Effector memory CD4-positive, alpha-beta T cell (primary cell): Measurements from ENCODE around the gene RTEL1.
"Not testable (repeated sequence)": the region's sequence is repeated elsewhere in the genome, so short reads cannot be mapped to it uniquely, and the experiment has no call there.

Experiments
- DNase-seq, 3 donors: peaks; one replicate each; pipeline ENCODE4 v3.0.0-alpha.2; 2020
- H3K27ac ChIP-seq: 2 replicates; pipeline ENCODE4 v1.7.0; 2013; ENCODE audit warnings: mild to moderate bottlenecking, low read length, moderate library complexity; ENCODE audit not compliant: insufficient read depth, poor library complexity, severe bottlenecking
- H3K27me3 ChIP-seq: replicated peaks from 2 replicates; pipeline ENCODE4 v1.7.0; 2013; ENCODE audit warnings: mild to moderate bottlenecking, low read length; ENCODE audit not compliant: insufficient read depth, control insufficient read depth, poor library complexity, severe bottlenecking
- H3K36me3 ChIP-seq: 2 replicates; pipeline ENCODE4 v1.7.0; 2013; ENCODE audit warnings: mild to moderate bottlenecking, low read length, moderate library complexity; ENCODE audit not compliant: control insufficient read depth, insufficient read depth
- H3K4me1 ChIP-seq: 2 replicates; pipeline ENCODE4 v1.7.0; 2013; ENCODE audit warnings: low read length, mild to moderate bottlenecking; ENCODE audit not compliant: control insufficient read depth, insufficient read depth, poor library complexity, severe bottlenecking
- H3K4me3 ChIP-seq: 2 replicates; pipeline ENCODE4 v1.7.0; 2013; ENCODE audit warnings: low read length, low read depth, mild to moderate bottlenecking; ENCODE audit not compliant: insufficient read depth, poor library complexity, severe bottlenecking
- H3K9me3 ChIP-seq: 2 replicates; pipeline ENCODE4 v1.7.0; 2013; ENCODE audit warnings: mild to moderate bottlenecking, low read length, moderate library complexity; ENCODE audit not compliant: control insufficient read depth
- total RNA-seq, 3 donors: gene quantifications; one replicate each; lab custom pipeline; 2026; lab: John Stamatoyannopoulos, UW

Gene RTEL1
- 1.4 to 4.5 (median 3.5) reads per million in 3 donors for total RNA-seq

- DNase-seq: peak; percentile 71 to 80 (median 77)
- H3K27me3 ChIP-seq: no peaks in the 10 kb centered on the region
- peaks cover 19% of the 10 kb centered on the region for H3K4me1 ChIP-seq
- peaks cover 16% of the 10 kb centered on the region for H3K36me3 ChIP-seq
- H3K9me3 ChIP-seq: no peaks in the 10 kb centered on the region
- peak within 1 kb of the TSS; percentile 97 for H3K4me3 ChIP-seq
- peak within 1 kb of the TSS; percentile 82 for H3K27ac ChIP-seq
Measured at GRCh38 chr20:63657937-63658748, at the start of gene RTEL1. TSS of gene RTEL1 (plus strand) at chr20:63658312. CDS start at chr20:63659403, 1,091 bp downstream.

- no peaks in the 10 kb centered on the region for H3K27me3 ChIP-seq
- H3K27ac ChIP-seq: no peak overlapping the region
- H3K9me3 ChIP-seq: no peaks in the 10 kb centered on the region
- H3K36me3 ChIP-seq: no peaks in the 10 kb centered on the region
- H3K4me3 ChIP-seq: no peak overlapping the region
- DNase-seq: no peak
- H3K4me1 ChIP-seq: no peaks in the 10 kb centered on the region
Measured at GRCh38 chr20:63610581-63611435, 47.3 kb upstream of the RTEL1 start.

DNA sequence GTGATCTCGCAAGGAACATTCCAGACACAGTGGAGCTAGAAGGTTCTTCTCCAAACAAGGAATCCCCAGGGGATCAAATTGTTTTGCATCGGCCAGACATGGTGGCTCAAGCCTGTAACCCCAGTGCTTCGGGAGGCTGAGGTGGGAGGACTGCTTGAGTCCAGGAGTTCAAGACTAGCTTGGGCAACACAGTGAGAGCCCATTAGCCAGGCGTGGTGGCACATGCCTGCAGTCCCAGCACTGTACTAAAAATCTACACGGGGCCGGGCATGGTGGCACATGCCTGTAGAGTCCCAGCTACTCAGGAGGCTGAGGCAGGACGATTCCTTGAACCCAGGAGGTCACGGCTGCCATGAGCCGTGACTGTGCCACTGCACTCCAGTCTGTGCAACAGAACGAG is 46.5 kb upstream of the RTEL1 start:
- no peak overlapping the region for H3K27ac ChIP-seq
- DNase-seq: no peak
- no peaks in the 10 kb centered on the region for H3K4me1 ChIP-seq
- H3K36me3 ChIP-seq: peaks cover 5% of the 10 kb centered on the region
- H3K27me3 ChIP-seq: no peaks in the 10 kb centered on the region
- no peak overlapping the region for H3K4me3 ChIP-seq
- H3K9me3 ChIP-seq: no peaks in the 10 kb centered on the region

DNA sequence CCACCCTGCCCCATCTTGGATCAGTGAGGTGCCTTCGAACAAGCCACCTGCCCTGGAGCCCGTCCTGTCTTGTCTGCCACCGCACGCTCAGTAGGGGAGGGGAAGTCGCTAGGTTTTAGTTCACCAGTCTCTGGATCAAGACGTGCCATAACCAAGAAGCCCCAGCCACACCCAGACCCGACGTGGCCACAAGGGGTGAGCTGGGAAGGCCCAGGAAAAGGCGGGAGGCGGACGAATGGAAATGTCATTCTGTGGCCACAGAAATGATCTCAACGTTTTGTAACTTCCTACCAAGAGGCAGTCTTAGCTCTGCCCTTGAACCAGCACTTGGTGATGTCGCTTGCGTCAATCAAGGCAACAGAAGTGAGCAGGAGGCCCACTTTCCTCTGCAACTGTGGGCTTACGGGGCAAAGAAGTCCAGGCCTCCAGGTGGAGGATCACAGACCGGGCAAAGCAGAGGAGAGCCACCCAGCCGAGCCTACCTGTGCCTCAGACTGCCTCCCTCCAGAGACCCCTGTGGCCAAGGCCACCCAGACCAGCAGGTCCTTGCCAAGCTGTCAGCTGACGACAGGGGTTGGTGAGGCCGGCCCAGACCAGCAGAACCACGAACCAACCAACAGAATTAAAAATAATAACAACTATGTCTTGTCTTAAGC is 45.7 kb upstream of the RTEL1 start:
- H3K4me3 ChIP-seq: no peak overlapping the region
- H3K27me3 ChIP-seq: no peaks in the 10 kb centered on the region
- no peak for DNase-seq
- no peaks in the 10 kb centered on the region for H3K4me1 ChIP-seq
- H3K9me3 ChIP-seq: no peaks in the 10 kb centered on the region
- H3K36me3 ChIP-seq: peaks cover 13% of the 10 kb centered on the region
- H3K27ac ChIP-seq: no peak overlapping the region

GRCh38 chr20:63613863-63614594 is 44.1 kb upstream of the RTEL1 start:
- H3K4me1 ChIP-seq, H3K27ac ChIP-seq, H3K4me3 ChIP-seq, H3K27me3 ChIP-seq, H3K9me3 ChIP-seq, DNase-seq: not testable (repeated sequence)
- H3K36me3 ChIP-seq: peaks cover 29% of the 10 kb centered on the region

- no peak for DNase-seq
- no peak overlapping the region for H3K4me3 ChIP-seq
- no peaks in the 10 kb centered on the region for H3K4me1 ChIP-seq
- H3K9me3 ChIP-seq: no peaks in the 10 kb centered on the region
- no peaks in the 10 kb centered on the region for H3K27me3 ChIP-seq
- peaks cover 31% of the 10 kb centered on the region for H3K36me3 ChIP-seq
- H3K27ac ChIP-seq: no peak overlapping the region
Measured at GRCh38 chr20:63617092-63617875, 40.8 kb upstream of the RTEL1 start.

DNA sequence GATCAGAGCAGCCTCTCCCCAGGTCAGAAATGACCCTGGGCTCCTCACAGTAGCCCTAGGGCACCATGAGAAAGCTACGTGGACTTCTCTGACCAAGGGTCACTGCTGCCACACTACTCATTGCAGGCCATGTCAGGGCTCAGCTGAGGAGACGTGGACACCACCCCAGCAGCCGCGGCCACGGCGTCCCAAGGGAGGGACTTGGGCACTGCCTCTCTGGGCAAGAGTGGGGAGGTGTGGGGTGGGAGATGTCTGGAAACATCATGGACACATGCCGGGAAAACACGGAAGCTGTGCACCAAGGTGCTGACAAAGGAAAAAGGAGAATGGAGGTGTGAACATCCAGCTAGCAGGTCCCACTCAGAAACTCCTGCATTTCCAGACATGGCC is 40.2 kb upstream of the RTEL1 start:
- H3K9me3 ChIP-seq: no peaks in the 10 kb centered on the region
- H3K4me1 ChIP-seq: no peaks in the 10 kb centered on the region
- H3K36me3 ChIP-seq: peaks cover 31% of the 10 kb centered on the region
- H3K4me3 ChIP-seq: no peak overlapping the region
- DNase-seq: no peak
- H3K27me3 ChIP-seq: no peaks in the 10 kb centered on the region
- H3K27ac ChIP-seq: no peak overlapping the region

DNA sequence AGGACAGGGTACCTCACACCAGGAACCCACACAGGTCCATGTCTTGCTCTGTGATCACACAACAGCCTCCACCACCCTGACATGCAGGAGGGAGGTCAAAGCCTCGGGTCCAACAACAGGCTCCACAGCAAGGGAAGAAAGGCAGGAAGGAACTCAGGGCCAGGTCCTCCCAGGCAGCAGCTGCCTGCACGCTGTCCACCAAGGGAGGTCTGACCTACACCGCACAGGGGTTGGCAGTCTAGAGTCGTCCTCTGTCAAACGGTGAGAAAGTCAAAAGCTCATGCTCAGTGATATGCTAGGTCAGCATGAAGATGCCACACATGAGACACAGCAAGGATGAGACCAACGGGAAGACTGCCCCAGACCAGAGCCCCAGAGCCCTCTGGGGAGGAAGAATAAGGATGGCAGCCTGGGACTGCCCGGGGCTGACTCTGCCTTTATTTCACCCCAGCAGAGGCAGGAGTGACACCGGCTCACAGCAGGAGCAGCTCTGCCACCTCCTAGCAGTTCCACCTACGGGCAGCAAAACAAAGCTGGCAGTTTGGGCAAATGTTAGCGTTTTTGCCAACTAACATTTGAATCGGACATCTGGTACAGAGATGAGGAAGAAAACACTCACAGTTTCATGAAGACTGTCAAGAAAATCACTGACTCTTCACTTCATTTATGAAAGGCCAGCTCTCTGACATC is 39.7 kb upstream of the RTEL1 start:
- Histone ChIP-seq H3K4me1 (no peaks in the 10 kb centered on the region), H3K9me3 (no peaks in the 10 kb centered on the region), H3K27ac (no peak overlapping the region), H3K4me3 (no peak overlapping the region), H3K27me3 (no peaks in the 10 kb centered on the region), H3K36me3 (peaks cover 31% of the 10 kb centered on the region)
- DNase-seq: no peak
